ENCODE results near the gene GPNMB.
"Not testable (repeated sequence)": the region's sequence is repeated elsewhere in the genome, so short reads cannot be mapped to it uniquely, and the experiment has no call there.

GPNMB gene

DNA sequence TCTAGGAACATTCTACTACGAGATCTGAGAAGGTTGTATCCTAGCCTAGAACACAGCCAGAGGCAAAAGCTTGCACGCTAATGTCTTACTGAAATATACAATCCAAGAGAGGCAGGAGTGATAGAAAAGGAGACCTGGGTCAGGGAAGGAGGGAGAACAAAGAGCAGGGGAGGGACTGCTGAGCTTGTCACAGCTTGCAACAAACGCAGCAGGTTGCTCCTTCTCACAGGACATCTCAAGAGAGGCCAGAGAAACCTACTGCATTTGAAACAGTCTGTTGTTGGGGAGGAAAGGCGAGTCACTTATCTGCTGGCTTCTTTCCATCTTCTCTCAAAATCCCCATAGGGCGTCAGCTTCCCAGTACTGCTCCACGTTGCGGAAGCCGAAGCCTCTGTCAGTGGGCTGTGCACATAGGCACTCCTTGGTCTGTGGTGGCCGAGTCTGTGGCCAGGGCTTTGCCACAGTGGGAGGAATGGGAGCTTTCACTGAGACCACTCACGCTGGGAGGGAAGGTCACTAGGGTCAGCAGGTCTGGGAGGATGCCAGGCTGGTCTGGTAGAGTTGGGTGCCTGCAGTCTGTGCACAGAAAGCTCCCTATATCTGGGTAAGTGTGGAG is 25.8 kb upstream of the GPNMB start:
- ChIA-PET POLR2A (no interaction called here), CTCF (interaction anchor here (1.1 to 1.2 kb wide), 3 partner anchors 20 to 41 kb away, joined by 3 read pairs; no protein-coding TSS in a partner anchor)
- H3K4me3 ChIP-seq (ENCODE audit: low read depth, low read length): no peak overlapping the region
- TF ChIP-seq, protein P1, sequence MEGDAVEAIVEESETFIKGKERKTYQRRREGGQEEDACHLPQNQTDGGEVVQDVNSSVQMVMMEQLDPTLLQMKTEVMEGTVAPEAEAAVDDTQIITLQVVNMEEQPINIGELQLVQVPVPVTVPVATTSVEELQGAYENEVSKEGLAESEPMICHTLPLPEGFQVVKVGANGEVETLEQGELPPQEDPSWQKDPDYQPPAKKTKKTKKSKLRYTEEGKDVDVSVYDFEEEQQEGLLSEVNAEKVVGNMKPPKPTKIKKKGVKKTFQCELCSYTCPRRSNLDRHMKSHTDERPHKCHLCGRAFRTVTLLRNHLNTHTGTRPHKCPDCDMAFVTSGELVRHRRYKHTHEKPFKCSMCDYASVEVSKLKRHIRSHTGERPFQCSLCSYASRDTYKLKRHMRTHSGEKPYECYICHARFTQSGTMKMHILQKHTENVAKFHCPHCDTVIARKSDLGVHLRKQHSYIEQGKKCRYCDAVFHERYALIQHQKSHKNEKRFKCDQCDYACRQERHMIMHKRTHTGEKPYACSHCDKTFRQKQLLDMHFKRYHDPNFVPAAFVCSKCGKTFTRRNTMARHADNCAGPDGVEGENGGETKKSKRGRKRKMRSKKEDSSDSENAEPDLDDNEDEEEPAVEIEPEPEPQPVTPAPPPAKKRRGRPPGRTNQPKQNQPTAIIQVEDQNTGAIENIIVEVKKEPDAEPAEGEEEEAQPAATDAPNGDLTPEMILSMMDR (IDR thresholded peaks at IDR 0.05; ENCODE audit: insufficient read depth, low read length, missing control alignments): no peak
- DNase-seq (ENCODE audit: low read depth, low spot score): no peak

- DNase-seq (ENCODE audit: low read depth, low spot score): no peak
- H3K4me3 ChIP-seq (ENCODE audit: low read depth, low read length): no peak overlapping the region
- CTCF ChIA-PET: interaction anchor here (1.1 to 1.6 kb wide), 2 partner anchors 28 to 38 kb away, joined by 3 to 5 read pairs; no protein-coding TSS in a partner anchor
- TF ChIP-seq, protein P1 (IDR thresholded peaks at IDR 0.05; ENCODE audit: insufficient read depth, low read length, missing control alignments): no peak
- POLR2A ChIA-PET: interaction anchor here (0.5 kb wide), 1 partner anchor 82 kb away, joined by 3 read pairs; no protein-coding TSS in a partner anchor
Measured at GRCh38 chr7:23222439-23223030, 24.0 kb upstream of the GPNMB start.

DNA sequence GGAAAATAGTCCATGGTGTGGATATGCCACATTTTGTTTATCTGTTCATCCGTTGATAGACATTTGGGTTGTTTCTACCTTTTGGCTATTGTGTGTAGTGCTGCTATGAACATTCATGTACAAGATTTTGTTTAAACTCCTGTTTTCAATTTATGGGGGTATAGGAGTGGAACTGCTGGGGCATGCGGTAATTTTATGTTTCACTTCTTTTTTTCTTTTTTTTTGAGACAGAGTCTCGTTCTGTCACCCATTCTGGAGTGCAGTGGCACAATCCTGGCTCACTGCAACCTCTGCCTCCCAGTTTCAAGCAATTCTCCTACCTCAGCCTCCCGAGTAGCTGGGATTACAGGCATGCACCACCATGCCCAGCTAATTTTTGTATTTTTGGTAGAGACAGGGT is 22.2 kb upstream of the GPNMB start:
- CTCF ChIA-PET; POLR2A ChIA-PET; DNase-seq (ENCODE audit: low read depth, low spot score); H3K4me3 ChIP-seq (ENCODE audit: low read depth, low read length): not testable (repeated sequence)

DNA sequence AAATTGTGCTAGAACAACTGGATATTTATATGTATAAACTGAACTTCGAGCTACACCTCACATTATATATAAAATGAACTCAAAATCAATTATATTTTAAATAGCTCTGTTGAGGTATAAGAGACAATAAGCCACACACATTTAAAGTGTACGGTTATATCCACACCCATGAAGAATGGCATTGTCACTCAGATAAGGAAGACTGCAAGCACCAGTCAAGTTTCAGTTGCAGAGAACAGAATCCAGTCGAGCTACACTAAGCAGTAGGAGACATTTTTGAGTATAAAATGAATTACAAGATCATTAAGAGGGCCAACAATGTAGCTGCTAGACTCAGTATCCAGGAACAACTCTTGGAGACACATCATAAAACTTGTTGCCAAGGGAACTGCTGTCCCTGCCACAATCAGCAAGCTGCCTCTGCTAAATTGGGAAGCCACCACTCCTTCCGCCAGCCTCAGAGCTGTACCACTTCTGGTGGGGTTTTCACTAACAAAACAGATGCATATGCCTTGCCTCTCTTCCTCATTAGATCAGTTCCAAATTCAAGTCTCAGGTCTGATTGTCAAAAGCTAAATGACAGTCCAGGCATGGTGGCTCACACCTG is 19.6 kb upstream of the GPNMB start:
- CTCF ChIA-PET: interaction anchor here (1.0 to 1.4 kb wide), 6 partner anchors 9 to 49 kb away, joined by 3 to 5 read pairs (median 4); no protein-coding TSS in a partner anchor
- POLR2A ChIA-PET: no interaction called here
- DNase-seq (ENCODE audit: low read depth, low spot score): no peak
- no peak overlapping the region for H3K4me3 ChIP-seq (ENCODE audit: low read depth, low read length)
- TF ChIP-seq, protein P1 (IDR thresholded peaks at IDR 0.05; ENCODE audit: insufficient read depth, low read length, missing control alignments): no peak

GRCh38 chr7:23228412-23228811 is 18.2 kb upstream of the GPNMB start:
- DNase-seq (ENCODE audit: low read depth, low spot score): no peak
- ChIA-PET POLR2A (no interaction called here), CTCF (no interaction called here)
- TF ChIP-seq, protein P1 (IDR thresholded peaks at IDR 0.05; ENCODE audit: insufficient read depth, low read length, missing control alignments): no peak
- no peak overlapping the region for H3K4me3 ChIP-seq (ENCODE audit: low read depth, low read length)

- H3K4me3 ChIP-seq (ENCODE audit: low read depth, low read length): no peak overlapping the region
- TF ChIP-seq, protein P1 (IDR thresholded peaks at IDR 0.05; ENCODE audit: insufficient read depth, low read length, missing control alignments): no peak
- ChIA-PET POLR2A (no interaction called here), CTCF (no interaction called here)
- DNase-seq (ENCODE audit: low read depth, low spot score): no peak
Measured at GRCh38 chr7:23230641-23231101, 15.9 kb upstream of the GPNMB start.

Data from AG04449 (cell line).